ENCODE measurements around the gene ARHGAP28.
A peak's percentile ranks its signal among the peaks of the same experiment; 100 is the strongest.

The ARHGAP28 gene

GRCh38 chr18:6687676-6688075 lies 41.8 kb upstream of the ARHGAP28 start:
- DNase-seq, result no peak
- in situ Hi-C loops (cut with HindIII; ENCODE audit: low pct_ligation_motif_present, low sequenced_read_pairs), result no loop called here
- Histone ChIP-seq H3K27ac (no peak overlapping the region), H3K36me3 (replicated peaks) (no peaks in the 10 kb centered on the region), H3K27me3 (replicated peaks) (no peaks in the 10 kb centered on the region), H3K4me3 (ENCODE audit: low read depth, low read length) (no peak overlapping the region)
- TF ChIP-seq CTCF (IDR thresholded peaks at IDR 0.05; ENCODE audit: low read depth, low read length, missing control alignments), result no peak

DNA sequence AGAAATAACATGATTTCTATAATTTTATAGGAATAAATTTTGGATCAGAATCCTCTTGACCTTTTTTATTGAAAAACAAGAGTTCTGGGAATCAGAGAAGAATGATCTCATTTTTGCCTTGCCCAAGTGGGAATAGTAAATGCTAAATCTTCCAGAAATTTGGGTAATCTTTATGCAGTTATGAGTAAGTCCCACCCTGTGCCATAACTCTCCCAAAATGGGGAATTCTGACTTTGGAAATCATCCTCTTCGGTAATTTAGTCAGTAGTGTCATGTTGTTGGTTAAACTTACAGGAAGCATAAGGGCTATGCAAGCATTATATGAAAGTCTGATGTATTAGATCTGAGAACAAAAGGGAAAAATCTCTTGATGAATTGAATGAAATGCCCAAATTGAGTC lies 20.6 kb upstream of the ARHGAP28 start:
- H3K27ac ChIP-seq, result no peak overlapping the region
- no peak for DNase-seq
- in situ Hi-C loops (cut with HindIII; ENCODE audit: low pct_ligation_motif_present, low sequenced_read_pairs), result no loop called here

GRCh38 chr18:6711467-6711866 lies 18.0 kb upstream of the ARHGAP28 start:
- no peak for TF ChIP-seq CTCF (IDR thresholded peaks at IDR 0.05; ENCODE audit: low read depth, low read length, missing control alignments)
- Histone ChIP-seq H3K27ac (no peak overlapping the region), H3K36me3 (replicated peaks) (no peaks in the 10 kb centered on the region), H3K27me3 (replicated peaks) (no peaks in the 10 kb centered on the region), H3K4me3 (ENCODE audit: low read depth, low read length) (no peak overlapping the region)
- DNase-seq, result peak; percentile 20
- in situ Hi-C loops (cut with HindIII; ENCODE audit: low pct_ligation_motif_present, low sequenced_read_pairs), result no loop called here

More for the DNA sequence above, 20.6 kb upstream of the ARHGAP28 start:
- Histone ChIP-seq H3K27me3 (replicated peaks) (no peaks in the 10 kb centered on the region), H3K36me3 (replicated peaks) (no peaks in the 10 kb centered on the region), H3K4me3 (ENCODE audit: low read depth, low read length) (no peak overlapping the region)
- no peak for TF ChIP-seq CTCF (IDR thresholded peaks at IDR 0.05; ENCODE audit: low read depth, low read length, missing control alignments)

DNA sequence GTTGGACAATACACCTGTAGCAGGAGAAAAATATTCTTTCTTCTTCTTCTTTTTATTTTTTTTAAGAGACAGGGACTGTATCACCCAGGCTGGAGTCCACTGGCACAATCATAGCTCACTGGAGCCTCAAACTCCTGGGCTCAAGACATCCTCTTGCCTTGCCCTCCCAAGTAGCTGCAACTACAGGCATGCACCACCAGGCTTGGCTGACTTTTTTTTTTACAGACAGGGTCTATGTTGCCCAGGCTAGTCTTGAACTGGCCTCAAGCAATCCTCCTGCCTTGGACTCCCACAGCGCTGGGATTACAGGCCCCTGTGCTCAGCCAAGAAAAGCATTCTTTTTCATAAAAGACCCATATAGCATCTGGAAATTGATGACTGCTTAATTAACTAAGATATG lies 17.1 kb upstream of the ARHGAP28 start:
- TF ChIP-seq CTCF (IDR thresholded peaks at IDR 0.05; ENCODE audit: low read depth, low read length, missing control alignments), result no peak
- Histone ChIP-seq H3K27ac (no peak overlapping the region), H3K4me3 (ENCODE audit: low read depth, low read length) (no peak overlapping the region), H3K27me3 (replicated peaks) (no peaks in the 10 kb centered on the region), H3K36me3 (replicated peaks) (no peaks in the 10 kb centered on the region)
- DNase-seq, result no peak
- in situ Hi-C loops (cut with HindIII; ENCODE audit: low pct_ligation_motif_present, low sequenced_read_pairs), result no loop called here

DNA sequence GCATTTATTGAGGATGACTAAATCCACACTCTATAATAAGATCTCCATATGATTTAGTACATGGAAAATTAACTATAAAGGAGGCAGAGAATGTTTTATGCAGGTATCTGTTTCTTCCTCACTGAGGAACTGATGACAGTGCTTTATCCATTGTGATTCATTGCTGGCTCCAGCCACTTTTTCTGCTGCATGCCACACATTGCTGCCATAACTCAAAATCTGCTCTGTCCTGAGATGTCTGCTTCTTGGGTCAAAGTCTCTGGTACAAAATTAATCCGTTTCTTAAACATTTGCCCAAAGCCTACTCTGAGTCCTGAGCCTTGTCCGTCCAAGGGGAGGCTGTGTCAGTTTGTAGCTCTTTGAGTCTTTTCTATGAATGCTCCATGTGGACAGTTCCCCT lies 15.5 kb upstream of the ARHGAP28 start:
- in situ Hi-C loops (cut with HindIII; ENCODE audit: low pct_ligation_motif_present, low sequenced_read_pairs), result no loop called here
- no peak for DNase-seq
- Histone ChIP-seq H3K27me3 (replicated peaks) (no peaks in the 10 kb centered on the region), H3K27ac (no peak overlapping the region), H3K36me3 (replicated peaks) (no peaks in the 10 kb centered on the region), H3K4me3 (ENCODE audit: low read depth, low read length) (no peak overlapping the region)
- no peak for TF ChIP-seq CTCF (IDR thresholded peaks at IDR 0.05; ENCODE audit: low read depth, low read length, missing control alignments)

GRCh38 chr18:6718267-6718666 lies 11.2 kb upstream of the ARHGAP28 start:
- H3K27me3 ChIP-seq (replicated peaks), result no peaks in the 10 kb centered on the region
- no peak overlapping the region for H3K27ac ChIP-seq
- H3K36me3 ChIP-seq (replicated peaks), result no peaks in the 10 kb centered on the region
- no peak for TF ChIP-seq CTCF (IDR thresholded peaks at IDR 0.05; ENCODE audit: low read depth, low read length, missing control alignments)
- no peak for DNase-seq
- no peak overlapping the region for H3K4me3 ChIP-seq (ENCODE audit: low read depth, low read length)
- in situ Hi-C loops (cut with HindIII; ENCODE audit: low pct_ligation_motif_present, low sequenced_read_pairs), result no loop called here
